Activated T-cell treated with anti-CD3 and anti-CD28 coated beads, Interleukin-2, amount 50 U/mL, for 24 hours (primary cell): ENCODE data around the gene ATXN7L1.
"Not testable (repeated sequence)": the region's sequence is repeated elsewhere in the genome, so short reads cannot be mapped to it uniquely, and the experiment has no call there.

ENCODE experiments used
- DNase-seq: peaks from one replicate; pipeline ENCODE4 v3.0.0-alpha.2; 2020
- H3K27ac Mint-ChIP-seq: 2 replicates; pipeline ENCODE4 v1.8.0; 2020; ENCODE audit warnings: mild to moderate bottlenecking, mixed read lengths
- H3K27me3 Mint-ChIP-seq: 2 replicates; pipeline ENCODE4 v1.8.0; 2020; ENCODE audit warnings: mixed read lengths
- H3K36me3 Mint-ChIP-seq: 2 replicates; pipeline ENCODE4 v1.8.0; 2020; ENCODE audit warnings: low read depth, mixed read lengths
- H3K4me1 Mint-ChIP-seq: 2 replicates; pipeline ENCODE4 v1.8.0; 2020; ENCODE audit warnings: low read depth, mixed read lengths
- H3K4me3 Mint-ChIP-seq: 2 replicates; pipeline ENCODE4 v1.8.0; 2020; ENCODE audit warnings: mild to moderate bottlenecking, moderate library complexity, mixed read lengths
- H3K9me3 Mint-ChIP-seq: 2 replicates; pipeline ENCODE4 v1.8.0; 2020; ENCODE audit warnings: mixed read lengths

The ATXN7L1 gene

DNA sequence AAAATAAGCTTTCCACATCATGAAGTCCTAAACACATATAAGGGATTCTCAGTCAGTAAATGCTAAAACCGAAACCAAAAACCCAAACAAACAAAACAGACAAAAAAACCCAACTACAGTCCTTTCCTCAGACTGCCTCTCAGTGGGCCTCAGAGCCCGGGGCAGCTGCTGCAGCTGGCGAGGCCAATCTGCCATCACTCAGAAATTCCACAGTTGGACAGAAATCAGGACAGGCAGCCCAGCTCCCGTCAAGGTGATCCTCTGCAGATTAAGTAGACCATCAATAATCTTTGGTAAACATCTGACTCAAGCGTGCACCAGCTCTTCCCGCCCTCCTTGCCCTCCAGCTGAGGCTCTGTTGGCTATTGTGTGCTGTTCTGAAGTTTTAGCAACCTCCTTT, 142.2 kb downstream of the ATXN7L1 start:
- no peak for DNase-seq
- Mint-ChIP-seq H3K9me3 (peaks cover 4% of the 10 kb centered on the region), H3K4me1 (no peaks in the 10 kb centered on the region), H3K4me3 (no peak overlapping the region), H3K36me3 (no peaks in the 10 kb centered on the region), H3K27me3 (no peaks in the 10 kb centered on the region), H3K27ac (no peak overlapping the region)

DNA sequence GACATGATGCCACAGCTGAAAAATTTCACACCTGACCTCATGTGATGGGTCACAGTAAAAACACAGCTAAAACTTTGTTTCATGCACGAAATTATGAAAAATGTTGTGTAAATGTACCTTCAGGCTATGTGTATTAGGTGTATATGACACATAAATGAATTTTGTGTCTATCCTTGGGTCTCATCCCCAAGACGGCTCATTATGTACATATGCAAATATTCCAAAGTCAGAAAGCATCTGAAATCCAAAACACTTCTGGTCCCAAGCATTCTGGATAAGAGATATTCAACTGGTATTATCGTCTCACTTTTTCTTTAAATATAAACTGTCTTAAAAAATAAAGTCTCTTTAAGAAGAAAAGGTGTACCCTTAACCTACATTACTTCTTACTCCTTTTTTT, 145.4 kb downstream of the ATXN7L1 start:
- no peak overlapping the region for H3K4me3 Mint-ChIP-seq
- H3K27me3 Mint-ChIP-seq, result no peaks in the 10 kb centered on the region
- H3K36me3 Mint-ChIP-seq, result no peaks in the 10 kb centered on the region
- DNase-seq, result no peak
- no peaks in the 10 kb centered on the region for H3K4me1 Mint-ChIP-seq
- H3K27ac Mint-ChIP-seq, result no peak overlapping the region
- peaks cover 4% of the 10 kb centered on the region for H3K9me3 Mint-ChIP-seq

DNA sequence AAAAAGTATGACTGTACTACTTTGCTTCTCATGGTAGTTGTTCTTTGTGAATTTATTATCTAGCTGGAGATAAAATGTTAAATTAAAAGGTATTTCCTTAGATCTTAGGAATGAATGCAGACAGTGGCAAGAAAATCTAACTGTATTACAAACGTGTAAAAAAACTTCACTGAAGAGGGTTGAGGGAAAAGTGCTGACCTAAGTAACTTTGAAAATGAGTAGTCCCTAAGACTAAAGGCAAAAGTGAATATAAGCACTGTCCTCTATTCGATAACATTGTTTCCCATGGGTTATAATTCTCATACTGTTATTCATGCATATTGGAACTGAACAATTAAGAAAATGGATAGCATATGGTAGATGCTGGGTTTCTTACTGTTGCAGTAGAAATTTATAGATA, 148.4 kb downstream of the ATXN7L1 start:
- Mint-ChIP-seq H3K27me3 (no peaks in the 10 kb centered on the region), H3K4me1 (no peaks in the 10 kb centered on the region), H3K36me3 (no peaks in the 10 kb centered on the region), H3K4me3 (no peak overlapping the region), H3K27ac (no peak overlapping the region), H3K9me3 (no peaks in the 10 kb centered on the region)
- DNase-seq, result no peak

DNA sequence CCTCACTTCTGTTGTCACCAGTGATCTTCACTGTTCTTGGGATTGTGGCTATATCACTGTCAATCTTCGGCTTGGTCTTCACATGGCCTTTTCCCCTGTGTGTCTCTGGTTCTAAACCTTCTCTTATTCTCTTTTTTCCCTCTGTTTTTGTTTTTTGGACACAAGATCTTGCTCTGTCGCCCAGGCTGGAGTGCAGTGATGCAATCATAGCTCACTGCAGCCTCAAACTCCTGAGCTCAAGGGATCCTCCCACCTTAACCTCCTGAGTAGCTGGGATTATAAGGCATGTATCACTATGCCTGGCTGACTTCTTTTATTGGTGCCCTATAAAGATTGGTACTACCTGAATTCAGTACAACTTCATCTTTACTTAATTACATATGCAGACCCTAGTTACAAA, 151.7 kb downstream of the ATXN7L1 start:
- no peaks in the 10 kb centered on the region for H3K36me3 Mint-ChIP-seq
- H3K27ac Mint-ChIP-seq, result no peak overlapping the region
- no peaks in the 10 kb centered on the region for H3K9me3 Mint-ChIP-seq
- no peak overlapping the region for H3K4me3 Mint-ChIP-seq
- no peaks in the 10 kb centered on the region for H3K4me1 Mint-ChIP-seq
- H3K27me3 Mint-ChIP-seq, result no peaks in the 10 kb centered on the region
- no peak for DNase-seq

DNA sequence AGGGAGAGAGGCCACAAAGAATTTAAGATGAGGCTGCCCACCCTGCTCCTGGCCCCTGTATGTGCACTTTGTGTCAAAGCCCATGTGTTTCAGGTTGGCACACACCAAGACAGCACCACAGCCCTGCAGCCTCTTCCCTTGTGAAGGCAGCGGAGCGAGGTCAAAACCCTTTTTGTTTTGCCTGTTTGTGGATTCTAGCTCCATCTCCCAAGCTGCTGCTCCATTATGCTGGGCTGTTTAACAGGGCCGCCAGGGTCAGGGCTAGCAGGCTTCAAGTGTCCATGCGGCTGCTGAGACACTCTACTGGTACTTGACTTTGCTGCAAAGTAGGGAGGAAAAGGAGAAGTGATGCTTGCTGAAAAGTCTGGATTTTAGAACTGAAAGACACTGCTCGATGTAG, 152.8 kb downstream of the ATXN7L1 start:
- Mint-ChIP-seq H3K36me3 (no peaks in the 10 kb centered on the region), H3K4me1 (no peaks in the 10 kb centered on the region), H3K27me3 (no peaks in the 10 kb centered on the region), H3K27ac (no peak overlapping the region), H3K9me3 (no peaks in the 10 kb centered on the region), H3K4me3 (no peak overlapping the region)
- no peak for DNase-seq

DNA sequence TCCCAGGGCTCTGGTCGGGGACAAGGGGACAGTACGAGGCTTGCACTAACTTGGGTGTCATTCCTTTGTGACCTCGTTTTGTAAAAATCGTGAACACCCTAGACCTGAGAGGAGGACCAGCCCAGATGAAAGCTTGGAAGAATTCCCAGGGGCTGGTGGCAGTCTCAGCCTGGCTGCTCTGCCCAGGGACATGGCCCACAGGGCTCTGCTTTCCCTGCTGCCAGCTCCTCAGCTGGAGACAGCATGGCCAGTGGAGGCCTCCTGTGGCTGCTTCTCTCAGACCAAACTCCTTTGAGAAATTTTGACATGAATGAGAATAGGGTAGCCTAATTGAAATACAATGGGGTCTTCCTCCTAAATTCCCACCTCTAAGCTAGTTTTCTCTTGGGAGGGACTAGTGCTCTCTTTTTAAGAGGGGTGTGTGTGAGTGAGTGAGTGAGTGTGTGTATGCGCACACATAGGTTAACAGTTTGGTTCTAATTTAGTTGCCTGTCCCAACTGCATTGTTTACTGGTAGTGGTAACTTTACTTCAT, 154.8 kb downstream of the ATXN7L1 start:
- H3K4me3 Mint-ChIP-seq, result no peak overlapping the region
- no peak for DNase-seq
- H3K9me3 Mint-ChIP-seq, result no peaks in the 10 kb centered on the region
- no peaks in the 10 kb centered on the region for H3K36me3 Mint-ChIP-seq
- no peaks in the 10 kb centered on the region for H3K4me1 Mint-ChIP-seq
- H3K27me3 Mint-ChIP-seq, result no peaks in the 10 kb centered on the region
- no peak overlapping the region for H3K27ac Mint-ChIP-seq

DNA sequence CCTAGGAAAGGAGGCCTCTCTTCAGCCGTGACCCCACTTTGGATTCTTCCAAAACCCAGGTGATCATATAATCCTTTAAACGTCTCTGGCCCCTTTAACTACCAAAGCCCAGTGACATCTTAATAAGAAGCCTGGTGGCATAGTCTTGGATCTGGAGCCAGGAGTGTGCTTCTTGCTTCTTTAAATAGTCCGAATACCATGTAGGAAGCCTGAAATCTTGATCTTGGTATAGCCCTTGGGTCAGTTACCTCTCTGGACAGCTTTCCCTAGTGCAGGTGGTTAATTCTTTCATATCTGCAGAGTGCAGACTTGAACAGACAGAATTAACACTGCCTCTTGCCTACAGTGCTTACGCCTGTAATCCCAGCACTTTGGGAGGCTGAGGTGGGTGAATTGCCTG, 156.5 kb downstream of the ATXN7L1 start:
- Mint-ChIP-seq H3K9me3 (no peaks in the 10 kb centered on the region), H3K36me3 (no peaks in the 10 kb centered on the region), H3K27ac (no peak overlapping the region), H3K27me3 (no peaks in the 10 kb centered on the region), H3K4me1 (peaks cover 10% of the 10 kb centered on the region), H3K4me3 (no peak overlapping the region)
- no peak for DNase-seq

DNA sequence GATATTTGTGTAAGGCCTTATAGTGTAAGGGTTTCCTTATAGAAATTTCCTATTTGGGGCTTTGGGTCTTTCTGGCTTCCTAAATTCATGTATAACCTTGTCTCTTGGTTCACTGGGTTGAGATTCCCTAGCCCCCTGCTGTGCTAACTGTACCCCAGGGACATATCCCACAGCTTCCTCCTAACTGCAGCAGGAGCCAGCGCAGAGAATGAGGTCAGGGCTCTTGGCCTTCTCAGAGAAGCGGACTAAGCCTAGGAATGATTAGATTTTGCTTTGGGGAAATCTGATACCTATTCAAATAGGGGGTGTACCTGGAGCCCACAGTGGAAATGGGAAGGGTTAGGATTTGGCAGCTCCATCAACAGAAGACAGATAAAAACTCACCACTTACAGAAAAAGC, 157.0 kb downstream of the ATXN7L1 start:
- Mint-ChIP-seq H3K4me3 (no peak overlapping the region), H3K27ac (no peak overlapping the region)

DNA sequence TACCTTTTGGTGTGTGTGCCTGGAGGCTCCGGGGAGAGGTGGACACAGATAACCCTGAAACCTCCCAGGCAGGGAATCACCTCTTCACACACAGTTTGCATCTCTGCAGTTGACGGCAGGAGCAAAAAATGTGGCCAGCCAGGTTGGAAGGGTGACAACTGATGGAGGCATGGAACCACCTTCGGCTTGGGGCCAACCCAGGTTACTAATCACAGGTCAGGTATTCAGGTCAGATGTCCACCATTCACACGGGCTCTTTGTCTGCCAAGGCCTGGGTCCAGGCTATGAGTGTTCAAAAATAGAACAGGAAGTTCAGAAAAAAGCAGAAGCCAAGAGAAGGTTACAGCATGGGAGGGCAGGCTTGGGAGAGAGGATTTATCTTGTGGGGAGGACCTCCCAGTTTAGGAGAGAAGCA, 157.9 kb downstream of the ATXN7L1 start:
- Mint-ChIP-seq H3K9me3 (no peaks in the 10 kb centered on the region), H3K27me3 (no peaks in the 10 kb centered on the region), H3K4me1 (peaks cover 12% of the 10 kb centered on the region), H3K27ac (no peak overlapping the region), H3K36me3 (peaks cover 3% of the 10 kb centered on the region), H3K4me3 (no peak overlapping the region)
- DNase-seq, result no peak

More for the DNA sequence above, 157.0 kb downstream of the ATXN7L1 start:
- H3K27me3 Mint-ChIP-seq, result no peaks in the 10 kb centered on the region
- no peaks in the 10 kb centered on the region for H3K36me3 Mint-ChIP-seq
- H3K9me3 Mint-ChIP-seq, result no peaks in the 10 kb centered on the region
- DNase-seq, result no peak
- H3K4me1 Mint-ChIP-seq, result peaks cover 12% of the 10 kb centered on the region

DNA sequence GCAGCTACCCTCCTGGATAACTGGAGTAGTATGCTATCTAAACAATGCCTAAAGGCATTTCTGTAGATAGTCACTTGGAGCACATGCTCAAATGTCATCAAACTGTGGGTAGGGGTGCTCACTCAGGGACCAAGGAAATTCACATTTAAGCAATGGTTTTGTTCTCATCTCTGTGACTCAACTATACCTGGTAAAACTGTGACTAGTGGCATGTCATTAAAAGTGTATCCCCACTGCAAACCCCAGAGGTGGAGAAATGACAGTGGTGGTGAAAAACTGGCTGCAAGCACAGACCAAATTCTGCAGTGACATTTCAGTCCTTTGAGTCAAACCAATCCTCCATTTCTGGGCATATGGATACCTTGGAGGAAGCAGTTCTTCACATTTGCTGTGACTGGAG, 160.9 kb downstream of the ATXN7L1 start:
- no peak for DNase-seq
- H3K9me3 Mint-ChIP-seq, result peaks cover 19% of the 10 kb centered on the region
- no peak overlapping the region for H3K4me3 Mint-ChIP-seq
- no peaks in the 10 kb centered on the region for H3K27me3 Mint-ChIP-seq
- peaks cover 27% of the 10 kb centered on the region for H3K36me3 Mint-ChIP-seq
- peaks cover 12% of the 10 kb centered on the region for H3K4me1 Mint-ChIP-seq
- H3K27ac Mint-ChIP-seq, result no peak overlapping the region

DNA sequence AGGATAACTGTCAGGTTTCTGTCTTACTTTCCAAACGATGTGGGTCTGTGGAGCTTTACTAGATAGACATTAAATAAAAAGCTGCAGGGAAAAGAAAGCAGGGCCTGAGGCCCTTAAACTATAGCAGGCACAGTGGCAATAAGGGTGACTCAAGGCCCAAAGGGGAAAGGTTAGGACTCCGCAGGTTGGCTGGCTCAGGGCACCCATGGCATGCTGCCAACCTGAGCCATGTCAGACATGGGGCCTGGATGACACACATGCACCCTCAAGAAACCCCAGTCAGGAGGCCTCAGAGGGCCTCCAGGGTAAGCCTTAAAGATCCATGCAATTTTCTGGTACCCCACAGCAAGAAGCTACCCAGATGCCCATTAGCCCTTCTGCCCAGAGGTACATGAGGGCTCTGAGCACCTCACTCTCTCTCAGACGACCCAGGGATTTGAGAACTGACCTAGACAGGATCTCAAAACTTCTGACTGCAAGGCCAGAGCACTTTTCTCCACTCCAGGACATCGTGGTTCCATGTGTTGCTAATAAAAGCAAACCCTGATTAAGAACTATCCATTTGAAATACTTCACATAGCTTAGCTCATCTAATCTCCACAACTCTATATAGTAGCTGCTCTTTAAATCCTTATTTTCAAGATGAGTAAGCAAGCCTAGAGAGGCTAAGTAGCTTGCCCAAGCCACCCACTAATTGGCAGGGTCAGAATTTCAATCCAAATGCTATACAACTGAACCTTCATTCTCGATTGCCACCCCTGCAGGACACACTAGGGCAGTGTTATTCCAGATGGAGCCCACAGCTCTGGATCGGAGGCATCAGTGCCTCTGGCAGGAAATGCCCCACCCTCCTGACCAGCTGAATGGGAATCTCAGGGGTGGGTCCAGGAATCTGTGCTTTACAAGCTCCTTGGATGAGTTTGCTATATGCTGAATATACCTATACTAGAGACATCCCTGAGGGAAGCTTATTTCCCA, 162.6 kb downstream of the ATXN7L1 start:
- Mint-ChIP-seq H3K4me3 (no peak overlapping the region), H3K4me1 (peaks cover 14% of the 10 kb centered on the region), H3K36me3 (peaks cover 31% of the 10 kb centered on the region), H3K27me3 (no peaks in the 10 kb centered on the region), H3K27ac (no peak overlapping the region), H3K9me3 (peaks cover 23% of the 10 kb centered on the region)
- no peak for DNase-seq

DNA sequence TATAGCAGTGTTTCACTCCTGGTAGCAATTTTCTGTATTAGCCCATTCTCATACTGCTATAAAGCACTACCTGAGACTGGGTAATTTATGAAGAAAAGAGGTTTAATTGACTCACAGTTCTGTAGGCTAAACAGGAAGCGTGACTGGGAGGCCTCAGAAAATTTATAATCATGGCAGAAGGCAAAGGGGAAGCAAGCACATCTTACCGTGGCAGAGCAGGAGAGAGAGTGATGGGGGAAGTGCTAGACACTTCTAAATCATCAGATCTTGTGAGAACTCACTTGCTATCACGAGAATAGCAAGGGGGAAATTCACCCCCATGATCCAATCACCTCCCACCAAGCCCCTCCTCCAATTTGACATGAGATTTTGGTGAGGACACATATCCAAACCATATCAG, 163.5 kb downstream of the ATXN7L1 start:
- Mint-ChIP-seq H3K27ac (no peak overlapping the region), H3K4me3 (no peak overlapping the region), H3K4me1 (peaks cover 22% of the 10 kb centered on the region), H3K27me3 (no peaks in the 10 kb centered on the region), H3K36me3 (peaks cover 31% of the 10 kb centered on the region), H3K9me3 (peaks cover 23% of the 10 kb centered on the region)
- DNase-seq, result no peak

DNA sequence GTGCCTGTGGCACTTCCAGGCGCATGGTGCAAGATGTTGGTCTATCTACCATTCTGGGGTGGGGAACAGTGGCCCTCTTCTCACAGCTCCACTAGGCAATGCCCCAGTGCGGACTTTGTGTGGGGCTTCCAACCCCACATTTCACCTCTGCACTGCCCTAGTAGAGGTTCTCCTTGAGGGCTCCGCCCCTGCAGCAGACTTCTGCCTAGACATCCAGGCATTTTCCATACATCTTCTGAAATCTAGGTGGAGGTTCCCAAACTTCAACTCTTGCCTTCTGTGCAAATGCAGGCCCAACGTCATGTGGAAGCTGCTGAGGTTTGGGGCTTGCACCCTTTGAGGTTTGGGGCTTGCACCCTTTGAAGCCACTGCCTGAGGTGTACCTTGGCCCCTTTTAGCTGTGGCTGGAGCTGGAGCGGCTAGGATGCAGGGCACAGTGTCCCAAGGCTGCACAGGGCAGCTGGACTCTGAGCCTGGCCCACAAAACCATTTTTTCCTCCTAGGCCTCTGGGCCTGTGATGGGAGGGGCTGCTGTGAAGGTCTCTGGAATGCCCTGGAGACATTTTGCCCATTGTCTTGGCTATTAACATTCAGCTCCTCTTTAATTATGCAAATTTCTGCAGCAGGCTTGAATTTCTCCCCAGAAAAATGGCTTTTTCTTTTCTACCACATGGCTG, 164.5 kb downstream of the ATXN7L1 start:
- peaks cover 31% of the 10 kb centered on the region for H3K36me3 Mint-ChIP-seq
- H3K27me3 Mint-ChIP-seq, result no peaks in the 10 kb centered on the region
- DNase-seq, result no peak
- no peak overlapping the region for H3K4me3 Mint-ChIP-seq
- H3K9me3 Mint-ChIP-seq, result peaks cover 23% of the 10 kb centered on the region
- H3K27ac Mint-ChIP-seq, result no peak overlapping the region
- H3K4me1 Mint-ChIP-seq, result peaks cover 29% of the 10 kb centered on the region

DNA sequence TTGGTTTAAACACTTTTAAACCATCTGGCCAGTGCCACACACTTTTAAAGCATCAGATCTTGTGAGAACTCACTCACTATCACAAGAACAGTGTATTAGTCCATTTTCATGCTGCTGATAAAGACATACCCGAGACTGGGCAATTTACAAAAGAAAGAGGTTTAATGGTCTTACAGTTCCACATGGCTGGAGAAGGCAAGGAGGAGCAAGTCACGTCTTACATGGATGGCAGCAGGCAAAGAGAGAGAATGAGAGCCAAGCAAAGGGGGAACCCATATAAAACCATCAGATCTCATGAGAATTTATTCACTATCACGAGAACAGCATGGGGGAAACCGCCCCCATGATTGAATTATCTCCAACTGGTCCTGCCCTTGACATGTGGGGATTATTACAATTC, 165.7 kb downstream of the ATXN7L1 start:
- DNase-seq, H3K4me3 Mint-ChIP-seq, H3K27me3 Mint-ChIP-seq, H3K27ac Mint-ChIP-seq: not testable (repeated sequence)
- Mint-ChIP-seq H3K36me3 (peaks cover 31% of the 10 kb centered on the region), H3K4me1 (peaks cover 27% of the 10 kb centered on the region), H3K9me3 (peaks cover 23% of the 10 kb centered on the region)

DNA sequence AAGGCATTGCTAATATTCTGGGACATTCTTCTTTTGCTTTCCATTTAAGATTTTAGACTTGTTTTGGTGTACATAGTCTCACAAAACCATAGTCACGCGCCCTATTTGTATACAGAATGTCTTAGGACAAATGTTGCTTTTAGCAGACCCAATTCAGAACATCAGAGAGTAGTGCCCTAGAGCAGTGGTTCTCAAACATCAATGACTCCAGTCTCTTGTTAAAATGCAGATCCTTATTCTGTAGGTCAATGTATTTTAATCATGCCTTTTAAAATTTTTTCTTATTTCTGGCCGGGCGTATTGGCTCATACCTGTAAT, 167.7 kb downstream of the ATXN7L1 start:
- Mint-ChIP-seq H3K4me3 (no peak overlapping the region), H3K27me3 (no peaks in the 10 kb centered on the region), H3K4me1 (peaks cover 18% of the 10 kb centered on the region), H3K27ac (no peak overlapping the region), H3K36me3 (peaks cover 30% of the 10 kb centered on the region), H3K9me3 (peaks cover 23% of the 10 kb centered on the region)
- DNase-seq, result no peak
